ENCODE results near the gene KCNJ2.

The KCNJ2 gene

GRCh38 chr17:70190959-70191805 is 21.9 kb downstream of the KCNJ2 start:
- Histone ChIP-seq H4K20me1 (ENCODE audit: insufficient read depth, low read length) (no peaks in the 10 kb centered on the region), H2AFZ (ENCODE audit: low read length) (no peak overlapping the region), H3K27me3 (ENCODE audit: insufficient read depth, low read length) (no peaks in the 10 kb centered on the region), H3F3A (ENCODE audit: insufficient read depth, low read length) (no peaks in the 10 kb centered on the region), H3K9me2 (ENCODE audit: low read depth, low read length) (no peaks in the 10 kb centered on the region), H3K4me2 (ENCODE audit: low read length) (no peak overlapping the region), H3K9me3 (ENCODE audit: low read length) (no peaks in the 10 kb centered on the region), H3K4me1 (ENCODE audit: insufficient read depth, low read length, severe bottlenecking) (no peaks in the 10 kb centered on the region), H3K27ac (ENCODE audit: low read depth, low read length, poor library complexity, severe bottlenecking) (no peak overlapping the region), H3K36me3 (ENCODE audit: insufficient read depth, low read length) (no peaks in the 10 kb centered on the region), H3K9ac (ENCODE audit: low read length) (no peak overlapping the region), H3K4me3 (ENCODE audit: low read depth, low read length, poor library complexity, severe bottlenecking) (no peak overlapping the region), H3K79me2 (ENCODE audit: insufficient read depth, low read length) (no peaks in the 10 kb centered on the region)
- TF ChIP-seq, protein P1, sequence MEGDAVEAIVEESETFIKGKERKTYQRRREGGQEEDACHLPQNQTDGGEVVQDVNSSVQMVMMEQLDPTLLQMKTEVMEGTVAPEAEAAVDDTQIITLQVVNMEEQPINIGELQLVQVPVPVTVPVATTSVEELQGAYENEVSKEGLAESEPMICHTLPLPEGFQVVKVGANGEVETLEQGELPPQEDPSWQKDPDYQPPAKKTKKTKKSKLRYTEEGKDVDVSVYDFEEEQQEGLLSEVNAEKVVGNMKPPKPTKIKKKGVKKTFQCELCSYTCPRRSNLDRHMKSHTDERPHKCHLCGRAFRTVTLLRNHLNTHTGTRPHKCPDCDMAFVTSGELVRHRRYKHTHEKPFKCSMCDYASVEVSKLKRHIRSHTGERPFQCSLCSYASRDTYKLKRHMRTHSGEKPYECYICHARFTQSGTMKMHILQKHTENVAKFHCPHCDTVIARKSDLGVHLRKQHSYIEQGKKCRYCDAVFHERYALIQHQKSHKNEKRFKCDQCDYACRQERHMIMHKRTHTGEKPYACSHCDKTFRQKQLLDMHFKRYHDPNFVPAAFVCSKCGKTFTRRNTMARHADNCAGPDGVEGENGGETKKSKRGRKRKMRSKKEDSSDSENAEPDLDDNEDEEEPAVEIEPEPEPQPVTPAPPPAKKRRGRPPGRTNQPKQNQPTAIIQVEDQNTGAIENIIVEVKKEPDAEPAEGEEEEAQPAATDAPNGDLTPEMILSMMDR (IDR thresholded peaks at IDR 0.05; ENCODE audit: low read length): no peak
- no peak for TF ChIP-seq EZH2 (IDR thresholded peaks at IDR 0.05; ENCODE audit: borderline replicate concordance, low read length)

GRCh38 chr17:70195091-70195490 is 25.8 kb downstream of the KCNJ2 start:
- H3K4me1 ChIP-seq (ENCODE audit: insufficient read depth, low read length, severe bottlenecking): no peaks in the 10 kb centered on the region
- no peak for TF ChIP-seq EZH2 (IDR thresholded peaks at IDR 0.05; ENCODE audit: borderline replicate concordance, low read length)
- TF ChIP-seq, protein P1 (IDR thresholded peaks at IDR 0.05; ENCODE audit: low read length): no peak
- H3K9me3 ChIP-seq (ENCODE audit: low read length): no peaks in the 10 kb centered on the region
- no peaks in the 10 kb centered on the region for H3K9me2 ChIP-seq (ENCODE audit: low read depth, low read length)
- H3K27ac ChIP-seq (ENCODE audit: low read depth, low read length, poor library complexity, severe bottlenecking): no peak overlapping the region
- H3K4me3 ChIP-seq (ENCODE audit: low read depth, low read length, poor library complexity, severe bottlenecking): no peak overlapping the region
- H3K79me2 ChIP-seq (ENCODE audit: insufficient read depth, low read length): no peaks in the 10 kb centered on the region
- H2AFZ ChIP-seq (ENCODE audit: low read length): no peak overlapping the region
- no peak overlapping the region for H3K4me2 ChIP-seq (ENCODE audit: low read length)
- no peaks in the 10 kb centered on the region for H3K27me3 ChIP-seq (ENCODE audit: insufficient read depth, low read length)
- no peaks in the 10 kb centered on the region for H3K36me3 ChIP-seq (ENCODE audit: insufficient read depth, low read length)
- no peak overlapping the region for H3K9ac ChIP-seq (ENCODE audit: low read length)
- no peaks in the 10 kb centered on the region for H4K20me1 ChIP-seq (ENCODE audit: insufficient read depth, low read length)
- no peaks in the 10 kb centered on the region for H3F3A ChIP-seq (ENCODE audit: insufficient read depth, low read length)

DNA sequence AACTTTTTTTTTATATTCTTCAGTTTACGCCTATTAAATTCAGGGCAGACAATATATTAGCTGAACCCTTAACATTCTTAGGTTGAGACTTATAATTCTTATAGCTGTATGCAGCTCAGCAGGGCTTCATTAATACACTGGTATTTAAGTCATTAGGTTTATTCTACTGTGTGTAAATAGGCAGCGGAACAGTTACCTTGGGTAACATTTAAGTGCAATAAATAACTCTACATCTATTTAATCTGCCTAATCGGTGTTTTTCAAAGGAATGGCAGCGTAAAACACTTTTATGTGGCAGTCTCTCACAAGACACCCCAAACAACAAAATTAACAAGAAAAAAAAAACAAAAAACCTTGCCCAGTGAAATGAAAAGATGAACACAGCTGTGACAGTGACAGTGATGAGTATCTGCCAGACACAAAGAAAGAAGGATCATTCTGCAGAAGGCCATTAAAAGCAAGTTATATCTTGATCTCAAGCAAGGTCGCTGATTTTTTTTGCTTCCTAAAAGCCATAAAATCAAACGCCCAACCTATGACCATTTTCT is 32.6 kb downstream of the KCNJ2 start:
- no peaks in the 10 kb centered on the region for H3K27me3 ChIP-seq (ENCODE audit: insufficient read depth, low read length)
- no peak overlapping the region for H3K4me3 ChIP-seq (ENCODE audit: low read depth, low read length, poor library complexity, severe bottlenecking)

More for the DNA sequence above, 32.6 kb downstream of the KCNJ2 start:
- Histone ChIP-seq H4K20me1 (ENCODE audit: insufficient read depth, low read length) (no peaks in the 10 kb centered on the region), H3K79me2 (ENCODE audit: insufficient read depth, low read length) (no peaks in the 10 kb centered on the region), H3K27ac (ENCODE audit: low read depth, low read length, poor library complexity, severe bottlenecking) (no peak overlapping the region), H3K4me2 (ENCODE audit: low read length) (no peak overlapping the region), H2AFZ (ENCODE audit: low read length) (no peak overlapping the region), H3K9me3 (ENCODE audit: low read length) (no peaks in the 10 kb centered on the region), H3K4me1 (ENCODE audit: insufficient read depth, low read length, severe bottlenecking) (no peaks in the 10 kb centered on the region), H3K9me2 (ENCODE audit: low read depth, low read length) (no peaks in the 10 kb centered on the region), H3K36me3 (ENCODE audit: insufficient read depth, low read length) (no peaks in the 10 kb centered on the region), H3F3A (ENCODE audit: insufficient read depth, low read length) (no peaks in the 10 kb centered on the region), H3K9ac (ENCODE audit: low read length) (no peak overlapping the region)
- TF ChIP-seq, protein P1 (IDR thresholded peaks at IDR 0.05; ENCODE audit: low read length): no peak
- TF ChIP-seq EZH2 (IDR thresholded peaks at IDR 0.05; ENCODE audit: borderline replicate concordance, low read length): no peak
